Kasumi-1 (cell line): Measurements from ENCODE around the gene TSPYL6.
"Not testable (repeated sequence)": the region's sequence is repeated elsewhere in the genome, so short reads cannot be mapped to it uniquely, and the experiment has no call there.

Source experiments
- DNase-seq, 2 experiments: peaks; one replicate each; lab custom pipeline; 2025; lab: John Stamatoyannopoulos, UW

The TSPYL6 gene

GRCh38 chr2:54256091-54256694 is at the start of gene TSPYL6:
Gene TSPYL6, minus strand, starts transcription at chr2:54256229. Its CDS starts 78 bp downstream, at chr2:54256151.
- no peak for DNase-seq

GRCh38 chr2:54303631-54304030 is 47.6 kb upstream of the TSPYL6 start:
- DNase-seq = no peak

- no peak for DNase-seq
These were observed 42.5 kb upstream of the TSPYL6 start for GRCh38 chr2:54298514-54298913.

GRCh38 chr2:54295911-54296310 is 39.9 kb upstream of the TSPYL6 start:
- DNase-seq = no peak

GRCh38 chr2:54294665-54295064 is 38.6 kb upstream of the TSPYL6 start:
- DNase-seq = not testable (repeated sequence)

GRCh38 chr2:54290356-54291025 is 34.5 kb upstream of the TSPYL6 start:
- DNase-seq = no peak

- DNase-seq = no peak
These were observed 33.9 kb upstream of the TSPYL6 start for GRCh38 chr2:54289917-54290316.

- no peak for DNase-seq
These were observed 31.5 kb upstream of the TSPYL6 start for GRCh38 chr2:54287532-54287931.

GRCh38 chr2:54285451-54285850 is 29.4 kb upstream of the TSPYL6 start:
- DNase-seq = no peak

- no peak for DNase-seq
These were observed 28.8 kb upstream of the TSPYL6 start for GRCh38 chr2:54284826-54285225.

- no peak for DNase-seq
These were observed 23.4 kb upstream of the TSPYL6 start for GRCh38 chr2:54279385-54279784.

- DNase-seq = no peak
These were observed 19.5 kb upstream of the TSPYL6 start for GRCh38 chr2:54275541-54275940.

GRCh38 chr2:54274781-54275242 is 18.8 kb upstream of the TSPYL6 start:
- DNase-seq = no peak

GRCh38 chr2:54271843-54272627 is 16.0 kb upstream of the TSPYL6 start:
- peak in 1 of 2 experiments; percentile 8 for DNase-seq

GRCh38 chr2:54271189-54271588 is 15.2 kb upstream of the TSPYL6 start:
- no peak for DNase-seq

- DNase-seq = no peak
These were observed 11.5 kb upstream of the TSPYL6 start for GRCh38 chr2:54267577-54267976.

- DNase-seq = not testable (repeated sequence)
These were observed 9.1 kb upstream of the TSPYL6 start for GRCh38 chr2:54265081-54265480.

- DNase-seq = no peak
These were observed 6.2 kb upstream of the TSPYL6 start for GRCh38 chr2:54262015-54262765.

- DNase-seq = no peak
These were observed 5.5 kb upstream of the TSPYL6 start for GRCh38 chr2:54261537-54261936.

GRCh38 chr2:54260241-54260595 is 4.2 kb upstream of the TSPYL6 start:
- DNase-seq = no peak

- no peak for DNase-seq
These were observed 3.6 kb upstream of the TSPYL6 start for GRCh38 chr2:54259413-54260240.
